Endothelial cell of umbilical vein (primary cell): ENCODE measurements around the gene ARG2. TPM values are rescaled to one million over a fixed set of nuclear protein-coding genes. Genes with fewer than 3 reads are reported as not detected.

ENCODE experiments used
- BruUV-seq: library from RNA; stranded (reverse); fragments of 400-500 nt; replicated peaks from 2 replicates; lab custom pipeline; 2021; lab: Mats Ljungman, UMichigan
- CTCF ChIA-PET: fragments of 300-600, 350-600 bp; sonication (Branson Sonifier 250); formaldehyde crosslinking; loops from one replicate; lab custom pipeline; 2021; ENCODE audit warnings: antibody characterized with exemption, inconsistent platforms; lab: Charles Lee
- POLR2A ChIA-PET: fragments of 300-600, 350-600 bp; sonication (Branson Sonifier 250); formaldehyde crosslinking; loops from one replicate; lab custom pipeline; 2021; ENCODE audit warnings: antibody characterized with exemption, inconsistent platforms; lab: Charles Lee
- DNase-seq: peaks from one replicate; pipeline ENCODE4 v3.0.0-alpha.2; 2011; ENCODE audit warnings: low read depth, low spot score
- FAIRE-seq: peaks from 2 replicates; lab custom pipeline; 2011; peaks lifted over from hg19 to GRCh38; lab: Jason Lieb, UNC
- H2AFZ ChIP-seq: 2 replicates; pipeline ENCODE4 v1.6.0; 2012; ENCODE audit warnings: low read depth, low read length, control low read depth, inconsistent platforms
- H3K27ac ChIP-seq: 2 replicates; pipeline ENCODE4 v1.5.1; 2011; ENCODE audit warnings: low read depth, mild to moderate bottlenecking, control low read depth, low read length, moderate library complexity; ENCODE audit not compliant: insufficient read depth
- H3K27me3 ChIP-seq, 2 experiments: 2 replicates each; pipeline versions ENCODE4 v1.6.0 to v1.6.1; 2011; ENCODE audit warnings: low read length in 2 of 2, mixed read lengths in 1 of 2; ENCODE audit not compliant: control insufficient read depth in 2 of 2, insufficient read depth in 2 of 2
- H3K36me3 ChIP-seq, 2 experiments: 2 replicates in 1 of 2; 3 replicates in 1 of 2; pipeline ENCODE4 v1.5.1; 2011; ENCODE audit warnings: low read length in 2 of 2, mild to moderate bottlenecking in 1 of 2, moderate library complexity in 1 of 2; ENCODE audit not compliant: control insufficient read depth in 2 of 2, insufficient read depth in 2 of 2; ENCODE audit errors: extremely low read depth in 1 of 2
- H3K4me1 ChIP-seq: 3 replicates; pipeline ENCODE4 v1.5.1; 2011; ENCODE audit warnings: mild to moderate bottlenecking, low read length; ENCODE audit not compliant: control insufficient read depth, insufficient read depth; ENCODE audit errors: extremely low read depth
- H3K4me2 ChIP-seq: 2 replicates; pipeline ENCODE4 v1.6.1; 2011; ENCODE audit warnings: low read length, control low read depth, mixed read lengths; ENCODE audit not compliant: insufficient read depth
- H3K4me3 ChIP-seq, 3 experiments: fragments of 200-600 bp in 1 of 3; sonication (generic), shearing (Covaris generic) in 1 of 3; replicated peaks in 1 of 3; 2 replicates each; pipeline ENCODE4 v1.5.1; 2011 to 2016; ENCODE audit warnings: control low read depth in 3 of 3, low read length in 3 of 3, mild to moderate bottlenecking in 2 of 3, inconsistent platforms in 1 of 3, low read depth in 1 of 3, moderate library complexity in 1 of 3; ENCODE audit not compliant: insufficient read depth in 1 of 3
- H3K79me2 ChIP-seq: 2 replicates; pipeline ENCODE4 v1.6.0; 2012; ENCODE audit warnings: low read length, inconsistent platforms; ENCODE audit not compliant: control insufficient read depth, insufficient read depth
- H3K9ac ChIP-seq: replicated peaks from 2 replicates; pipeline ENCODE3; 2011; ENCODE audit warnings: low read length, control low read depth; ENCODE audit not compliant: insufficient read depth; ENCODE audit errors: extremely low read depth
- H3K9me1 ChIP-seq: replicated peaks from 3 replicates; pipeline ENCODE4 v1.6.0; 2011; ENCODE audit warnings: mild to moderate bottlenecking, low read length; ENCODE audit not compliant: control insufficient read depth, insufficient read depth; ENCODE audit errors: extremely low read depth
- H3K9me3 ChIP-seq: replicated peaks from 2 replicates; pipeline ENCODE4 v1.5.1; 2012; ENCODE audit warnings: low read length, inconsistent platforms; ENCODE audit not compliant: control insufficient read depth, insufficient read depth
- H4K20me1 ChIP-seq: replicated peaks from 2 replicates; pipeline ENCODE3; 2011; ENCODE audit warnings: mild to moderate bottlenecking, low read length; ENCODE audit not compliant: control insufficient read depth, insufficient read depth; ENCODE audit errors: extremely low read depth
- EZH2 ChIP-seq: IDR thresholded peaks from 2 replicates; pipeline ENCODE4 v1.6.1; 2012; ENCODE audit warnings: borderline replicate concordance, low read depth, mild to moderate bottlenecking, moderate library complexity, low read length, inconsistent platforms; ENCODE audit not compliant: severe bottlenecking
- FOS ChIP-seq: IDR thresholded peaks from 2 replicates; pipeline ENCODE4 v1.6.1; 2011; ENCODE audit warnings: mild to moderate bottlenecking, low read length, moderate library complexity, borderline replicate concordance; ENCODE audit not compliant: insufficient read depth
- GATA2 ChIP-seq: IDR thresholded peaks from 2 replicates; pipeline ENCODE4 v1.7.0; 2011; ENCODE audit warnings: low read depth, mild to moderate bottlenecking, moderate library complexity, mixed read lengths, low read length; ENCODE audit not compliant: insufficient read length, insufficient read depth
- JUN ChIP-seq: IDR thresholded peaks from 2 replicates; pipeline ENCODE4 v1.6.1; 2011; ENCODE audit warnings: borderline replicate concordance, low read depth; ENCODE audit not compliant: insufficient read length, insufficient read depth
- MYC ChIP-seq: IDR thresholded peaks from one replicate; pipeline ENCODE4 v1.6.1; 2011; ENCODE audit warnings: mild to moderate bottlenecking, low read depth, low read length
- POLR2A ChIP-seq: IDR thresholded peaks from 2 replicates; pipeline ENCODE4 v1.6.1; 2012; ENCODE audit warnings: low read depth, mild to moderate bottlenecking, control low read depth, low read length
- POLR2AphosphoS5 ChIP-seq: IDR thresholded peaks from 2 replicates; pipeline ENCODE4 v1.6.1; 2012; ENCODE audit warnings: low read depth, mild to moderate bottlenecking, control low read depth, low read length, moderate library complexity; ENCODE audit not compliant: insufficient read depth
- dilution Hi-C: fragments of 300-500 bp; cut with MboI; formaldehyde crosslinking; loops from one replicate; pipeline ENCODE4 v1.15.0; 2019; ENCODE audit warnings: low sequenced_read_pairs; ENCODE audit not compliant: extremely low pct_ligation_motif_present
- intact Hi-C: fragments of 100-400 bp; cut with micrococcal nuclease; formaldehyde crosslinking; loops from one replicate; pipeline ENCODE4 v1.10.0; 2022
- polyA plus RNA-seq, 4 experiments: library from polyadenylated mRNA; depleted of rRNA in 3 of 4; stranded (reverse) in 3 of 4; unstranded in 1 of 4; fragments of >200 nt; gene quantifications; 2 replicates each; pipeline versions ENCODE4 v1.2.1 to v1.2.3, GENCODE V29; 2011 to 2012; ENCODE audit warnings: missing spikeins in 1 of 4
- total RNA-seq: library from RNA; stranded (reverse); gene quantifications from 2 replicates; pipeline ENCODE4 v1.2.3, GENCODE V29; 2021
- TF ChIP-seq, protein P1 (sequence below): IDR thresholded peaks from 2 replicates; pipeline ENCODE4 v1.6.1; 2011; ENCODE audit not compliant: insufficient read depth, insufficient read length
- TF ChIP-seq, protein P2 (sequence below), 2 donors: IDR thresholded peaks; 1 replicate in 1 of 2; 2 replicates in 1 of 2; pipeline ENCODE4 v1.5.1; 2011; ENCODE audit warnings: low read length in 2 of 2, mild to moderate bottlenecking in 2 of 2, moderate library complexity in 2 of 2, control low read depth in 1 of 2, inconsistent platforms in 1 of 2, low read depth in 1 of 2; ENCODE audit not compliant: insufficient read depth in 1 of 2; ENCODE audit errors: extremely low read depth in 1 of 2

Gene ARG2
- total and polyA plus RNA-seq, 2 donors (not counting 3 experiments of a cell fraction or from before 2014, with no cell fraction given): 16.6 to 22.5 TPM

DNA sequence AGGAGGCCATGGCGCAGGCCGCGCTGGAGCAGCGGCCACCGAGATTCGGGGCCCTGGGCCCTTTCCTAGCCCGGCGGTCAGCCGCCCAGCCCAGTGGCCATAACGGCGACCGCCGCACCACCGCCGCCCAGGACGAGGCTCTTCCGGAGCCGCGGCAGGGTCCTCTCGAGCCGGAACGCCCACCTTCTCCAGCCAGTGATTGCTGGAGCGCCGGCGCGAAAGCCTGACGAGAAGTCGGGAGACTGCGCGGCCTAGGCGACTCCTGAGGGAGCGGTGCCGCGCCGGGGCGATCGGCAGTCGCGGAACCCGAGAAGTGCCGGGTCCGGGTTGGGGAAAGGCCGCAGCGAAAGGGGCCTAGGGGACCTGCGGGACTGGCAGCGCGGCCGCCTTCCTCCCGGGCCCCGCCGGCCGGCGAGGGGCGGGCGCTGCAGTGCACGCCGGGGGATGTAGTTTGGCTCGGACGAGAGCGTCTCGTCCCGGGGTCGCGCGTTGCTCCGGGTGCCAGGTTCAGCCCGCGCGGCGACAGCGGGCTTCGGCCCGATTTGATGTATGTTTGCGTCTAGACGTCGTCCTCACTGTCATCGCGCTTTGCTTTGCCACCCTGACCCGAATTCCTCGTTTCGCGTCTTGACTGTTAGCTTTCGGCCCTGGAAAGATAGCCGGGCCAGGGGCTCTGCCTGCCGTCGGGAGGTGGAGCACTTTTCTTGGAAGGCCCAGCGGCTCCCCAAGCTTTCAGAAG, 54.9 kb downstream of the ARG2 start, which contains the start of gene VTI1B:
VTI1B (minus strand) TSS at position 153 of the 739 bp plus-strand sequence; CDS start at position 10, 143 bp downstream.
- peak within 1 kb of the TSS; percentile 98 for H3K4me2 ChIP-seq
- dilution Hi-C loops: no loop called here
- FAIRE-seq: peak; percentile 78
- H3K27ac ChIP-seq: peak within 1 kb of the TSS; percentile 83
- H3K9me1 ChIP-seq: no peaks in the 10 kb centered on the region
- H3K9me3 ChIP-seq: no peaks in the 10 kb centered on the region
- peak; percentile 88 for DNase-seq
- ChIA-PET POLR2A (interaction anchor here (0.9 kb wide), 1 partner anchor 75 kb away, joined by 3 read pairs; the partner anchor contains the start of gene PIGH), CTCF (interaction anchor here (0.7 to 15.5 kb wide), 10 partner anchors 8 to 75 kb away, joined by 3 to 437 read pairs (median 6); partner anchors contain the start of genes ARG2, PIGH, RDH11 and RDH12)
- intact Hi-C loops: loop anchor here (1.0 to 2.0 kb wide), 2 partner anchors 21 to 30 kb away; partner anchors contain the start of gene RDH11
- peak within 1 kb of the TSS; percentile 88 to 99 (median 97) for H3K4me3 ChIP-seq
- H3K36me3 ChIP-seq: peaks cover 2% of the 10 kb centered on the region in 2 experiments
- H4K20me1 ChIP-seq: peaks cover 5% of the 10 kb centered on the region
- H2AFZ ChIP-seq: peak within 1 kb of the TSS; percentile 94
- TF ChIP-seq POLR2A: peak; percentile 69
- peak; percentile 81 for TF ChIP-seq POLR2AphosphoS5
- no peak for TF ChIP-seq FOS
- no TSS peak for BruUV-seq
- H3K79me2 ChIP-seq: peaks cover 44% of the 10 kb centered on the region
- H3K4me1 ChIP-seq: peaks cover 18% of the 10 kb centered on the region
- no peaks in the 10 kb centered on the region for H3K27me3 ChIP-seq
- H3K9ac ChIP-seq: peak within 1 kb of the TSS; percentile 94

DNA sequence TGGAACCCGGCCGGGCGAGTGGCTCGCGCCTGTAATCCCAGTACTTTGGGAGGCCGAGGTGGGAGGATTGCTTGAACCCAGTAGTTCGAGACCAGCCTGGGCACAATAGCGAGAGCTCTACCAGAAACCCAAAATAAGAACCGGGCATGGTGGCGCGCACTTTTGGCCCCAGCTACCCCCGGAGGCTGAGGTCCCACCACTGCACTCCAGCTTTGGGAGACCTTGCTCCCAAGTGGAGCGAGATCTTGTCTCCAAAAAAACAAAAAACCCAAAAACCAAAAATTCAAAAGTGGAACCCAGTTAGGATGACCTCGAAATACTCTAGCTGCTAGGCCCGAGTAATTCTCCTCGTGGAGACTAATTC, 55.5 kb downstream of the ARG2 start:
- dilution Hi-C loops: no loop called here
- Histone ChIP-seq H3K9me3 (no peaks in the 10 kb centered on the region), H3K9me1 (no peaks in the 10 kb centered on the region), H3K27ac (peak overlapping the region; percentile 83), H3K9ac (peak overlapping the region; percentile 94), H3K4me2 (peak overlapping the region; percentile 49), H3K27me3 (no peaks in the 10 kb centered on the region), H4K20me1 (peaks cover 5% of the 10 kb centered on the region), H2AFZ (peak overlapping the region; percentile 76), H3K4me3 (peak overlapping the region; percentile 2 to 99 (median 88)), H3K4me1 (peaks cover 24% of the 10 kb centered on the region), H3K36me3 (peaks cover 2% of the 10 kb centered on the region in 2 experiments), H3K79me2 (peaks cover 41% of the 10 kb centered on the region)
- FAIRE-seq (no peak), DNase-seq (peak; percentile 8)
- TF ChIP-seq JUN (no peak), EZH2 (no peak), POLR2A (no peak), FOS (no peak), POLR2AphosphoS5 (no peak), GATA2 (no peak), MYC (no peak)
- TF ChIP-seq, protein P1, sequence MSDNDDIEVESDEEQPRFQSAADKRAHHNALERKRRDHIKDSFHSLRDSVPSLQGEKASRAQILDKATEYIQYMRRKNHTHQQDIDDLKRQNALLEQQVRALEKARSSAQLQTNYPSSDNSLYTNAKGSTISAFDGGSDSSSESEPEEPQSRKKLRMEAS: no peak
- TF ChIP-seq, protein P2, sequence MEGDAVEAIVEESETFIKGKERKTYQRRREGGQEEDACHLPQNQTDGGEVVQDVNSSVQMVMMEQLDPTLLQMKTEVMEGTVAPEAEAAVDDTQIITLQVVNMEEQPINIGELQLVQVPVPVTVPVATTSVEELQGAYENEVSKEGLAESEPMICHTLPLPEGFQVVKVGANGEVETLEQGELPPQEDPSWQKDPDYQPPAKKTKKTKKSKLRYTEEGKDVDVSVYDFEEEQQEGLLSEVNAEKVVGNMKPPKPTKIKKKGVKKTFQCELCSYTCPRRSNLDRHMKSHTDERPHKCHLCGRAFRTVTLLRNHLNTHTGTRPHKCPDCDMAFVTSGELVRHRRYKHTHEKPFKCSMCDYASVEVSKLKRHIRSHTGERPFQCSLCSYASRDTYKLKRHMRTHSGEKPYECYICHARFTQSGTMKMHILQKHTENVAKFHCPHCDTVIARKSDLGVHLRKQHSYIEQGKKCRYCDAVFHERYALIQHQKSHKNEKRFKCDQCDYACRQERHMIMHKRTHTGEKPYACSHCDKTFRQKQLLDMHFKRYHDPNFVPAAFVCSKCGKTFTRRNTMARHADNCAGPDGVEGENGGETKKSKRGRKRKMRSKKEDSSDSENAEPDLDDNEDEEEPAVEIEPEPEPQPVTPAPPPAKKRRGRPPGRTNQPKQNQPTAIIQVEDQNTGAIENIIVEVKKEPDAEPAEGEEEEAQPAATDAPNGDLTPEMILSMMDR (IDR thresholded peaks at IDR 0.05; ENCODE audit: extremely low read depth in 1 of 2, insufficient read depth in 1 of 2, low read depth in 1 of 2, low read length in 2 of 2): no peak
- ChIA-PET POLR2A (interaction anchor here (0.9 kb wide), 1 partner anchor 75 kb away, joined by 3 read pairs; the partner anchor contains the start of gene PIGH), CTCF (interaction anchor here (0.7 to 15.5 kb wide), 7 partner anchors 8 to 55 kb away, joined by 3 to 437 read pairs (median 6); partner anchors contain the start of genes ARG2, RDH11 and RDH12)
- intact Hi-C loops: loop anchor here (2.0 kb wide), 1 partner anchor 30 kb away; no protein-coding TSS in a partner anchor
- BruUV-seq: TSS peak; percentile 67
